CD8-positive, alpha-beta memory T cell (primary cell): ENCODE results near the gene GALK2. TPM values are rescaled to one million over a fixed set of nuclear protein-coding genes. Genes with fewer than 3 reads are reported as not detected.
A peak's percentile ranks its signal among the peaks of the same experiment; 100 is the strongest.

Source experiments
- CTCF ChIA-PET: fragments of 350-600 bp; sonication (Branson Sonifier 250); formaldehyde crosslinking; loops from one replicate; lab custom pipeline; 2021; ENCODE audit warnings: antibody characterized with exemption; lab: Charles Lee
- POLR2A ChIA-PET: fragments of 350-600 bp; sonication (Branson Sonifier 250); formaldehyde crosslinking; loops from one replicate; lab custom pipeline; 2021; ENCODE audit warnings: antibody characterized with exemption; lab: Charles Lee
- DNase-seq, 5 donors: peaks; one replicate each; pipeline versions ENCODE4 v3.0.0 to v3.0.0-alpha.2; 2020 to 2022; ENCODE audit warnings: mixed read lengths in 1 of 5
- H3K27ac ChIP-seq: one replicate; pipeline ENCODE4 v1.7.0; 2013; ENCODE audit warnings: low read depth, mild to moderate bottlenecking, low read length, moderate library complexity
- H3K27me3 ChIP-seq: 2 replicates; pipeline ENCODE4 v1.7.0; 2013; ENCODE audit warnings: low read length, mild to moderate bottlenecking; ENCODE audit not compliant: insufficient read depth, poor library complexity, severe bottlenecking
- H3K36me3 ChIP-seq: 2 replicates; pipeline ENCODE4 v1.7.0; 2013; ENCODE audit warnings: mild to moderate bottlenecking, low read length, moderate library complexity; ENCODE audit not compliant: insufficient read depth
- H3K4me1 ChIP-seq: 2 replicates; pipeline ENCODE4 v1.7.0; 2013; ENCODE audit warnings: mild to moderate bottlenecking, low read length, moderate library complexity; ENCODE audit not compliant: insufficient read depth
- H3K4me3 ChIP-seq: 2 replicates; pipeline ENCODE4 v1.7.0; 2013; ENCODE audit warnings: mild to moderate bottlenecking, low read length
- H3K9me3 ChIP-seq: 2 replicates; pipeline ENCODE4 v1.7.0; 2013; ENCODE audit warnings: mild to moderate bottlenecking, low read length
- H3K27ac Mint-ChIP-seq, 8 donors: one replicate each; pipeline ENCODE4 v1.8.0; 2020 to 2021; ENCODE audit warnings: mixed read lengths in 8 of 8, mild to moderate bottlenecking in 6 of 8, inconsistent platforms in 3 of 8, moderate library complexity in 3 of 8
- H3K27me3 Mint-ChIP-seq, 2 donors: one replicate each; pipeline ENCODE4 v1.8.0; 2020 to 2021; ENCODE audit warnings: mixed read lengths in 2 of 2, mild to moderate bottlenecking in 1 of 2, moderate library complexity in 1 of 2
- H3K36me3 Mint-ChIP-seq, 3 donors: one replicate each; pipeline ENCODE4 v1.8.0; 2020 to 2021; ENCODE audit warnings: mixed read lengths in 3 of 3, inconsistent platforms in 1 of 3, mild to moderate bottlenecking in 1 of 3
- H3K4me1 Mint-ChIP-seq, 3 donors: one replicate each; pipeline ENCODE4 v1.8.0; 2020 to 2021; ENCODE audit warnings: mixed read lengths in 3 of 3, inconsistent platforms in 1 of 3, mild to moderate bottlenecking in 1 of 3
- H3K4me3 Mint-ChIP-seq, 7 donors: one replicate each; pipeline ENCODE4 v1.8.0; 2020 to 2021; ENCODE audit warnings: mixed read lengths in 7 of 7, mild to moderate bottlenecking in 6 of 7, moderate library complexity in 4 of 7, inconsistent platforms in 2 of 7
- H3K9me3 Mint-ChIP-seq, 5 donors: one replicate each; pipeline ENCODE4 v1.8.0; 2020 to 2022; ENCODE audit warnings: mixed read lengths in 5 of 5, mild to moderate bottlenecking in 3 of 5, moderate library complexity in 2 of 5, inconsistent platforms in 1 of 5
- polyA plus RNA-seq: library from polyadenylated mRNA; unstranded; fragments of 300-500 nt; fragmentation: Illumina TruSeq; gene quantifications from one replicate; pipeline ENCODE4 v1.2.3, GENCODE V29; 2021
- total RNA-seq, 2 experiments: library from RNA; stranded (reverse); gene quantifications; one replicate each; pipeline ENCODE4 v1.2.3, GENCODE V29; 2021

Gene GALK2
- total and polyA plus RNA-seq, 3 experiments from 2014 or later: 21.3 to 28.0 (median 26.2) TPM

- Mint-ChIP-seq H3K27ac (peak overlapping the region in 3 of 8 donors; percentile 25 to 94 (median 47)), H3K4me3 (peak overlapping the region in 6 of 7 donors; percentile 52 to 99 (median 81)), H3K36me3 (peaks cover 0 to 28% (median 0%) of the 10 kb centered on the region in 3 donors), H3K9me3 (no peaks in the 10 kb centered on the region), H3K4me1 (peaks cover 68 to 86% (median 84%) of the 10 kb centered on the region in 3 donors), H3K27me3 (peaks cover 0 to 3% of the 10 kb centered on the region in 2 donors)
- POLR2A ChIA-PET: no interaction called here
- Histone ChIP-seq H3K9me3 (no peaks in the 10 kb centered on the region), H3K36me3 (no peaks in the 10 kb centered on the region), H3K27me3 (no peaks in the 10 kb centered on the region), H3K27ac (no peak overlapping the region), H3K4me1 (peaks cover 55% of the 10 kb centered on the region), H3K4me3 (no peak overlapping the region)
- CTCF ChIA-PET: no interaction called here
- DNase-seq: no peak
These were observed 17.3 kb upstream of the GALK2 start for GRCh38 chr15:49152552-49153312.

GRCh38 chr15:49154359-49154758 is 15.7 kb upstream of the GALK2 start:
- H3K27ac Mint-ChIP-seq: peak overlapping the region in 7 of 8 donors; percentile 94 to 99 (median 99)
- DNase-seq: no peak
- no peaks in the 10 kb centered on the region for H3K27me3 ChIP-seq
- no peaks in the 10 kb centered on the region for H3K9me3 Mint-ChIP-seq
- peaks cover 46% of the 10 kb centered on the region for H3K4me1 ChIP-seq
- H3K4me3 Mint-ChIP-seq: peak overlapping the region; percentile 98 to 100 (median 99)
- no peaks in the 10 kb centered on the region for H3K36me3 ChIP-seq
- no peaks in the 10 kb centered on the region for H3K9me3 ChIP-seq
- CTCF ChIA-PET: no interaction called here
- H3K27ac ChIP-seq: peak overlapping the region; percentile 92
- peaks cover 0 to 3% of the 10 kb centered on the region in 2 donors for H3K27me3 Mint-ChIP-seq
- peaks cover 0 to 23% (median 0%) of the 10 kb centered on the region in 3 donors for H3K36me3 Mint-ChIP-seq
- H3K4me3 ChIP-seq: peak overlapping the region; percentile 73
- H3K4me1 Mint-ChIP-seq: peaks cover 59 to 78% (median 75%) of the 10 kb centered on the region in 3 donors
- POLR2A ChIA-PET: interaction anchor here (2.5 kb wide), 1 partner anchor 15 kb away, joined by 21 read pairs; the partner anchor contains the start of gene GALK2

- CTCF ChIA-PET: no interaction called here
- Histone ChIP-seq H3K4me1 (peaks cover 43% of the 10 kb centered on the region), H3K4me3 (peak overlapping the region; percentile 73), H3K36me3 (no peaks in the 10 kb centered on the region), H3K9me3 (no peaks in the 10 kb centered on the region), H3K27me3 (no peaks in the 10 kb centered on the region), H3K27ac (peak overlapping the region; percentile 92)
- Mint-ChIP-seq H3K4me3 (peak overlapping the region; percentile 98 to 100 (median 99)), H3K27ac (peak overlapping the region; percentile 94 to 100 (median 99)), H3K36me3 (peaks cover 0 to 23% (median 0%) of the 10 kb centered on the region in 3 donors), H3K4me1 (peaks cover 56 to 74% (median 73%) of the 10 kb centered on the region in 3 donors), H3K27me3 (peaks cover 0 to 3% of the 10 kb centered on the region in 2 donors), H3K9me3 (no peaks in the 10 kb centered on the region)
- POLR2A ChIA-PET: interaction anchor here (2.5 kb wide), 1 partner anchor 15 kb away, joined by 21 read pairs; the partner anchor contains the start of gene GALK2
- peak in 1 of 5 donors; percentile 4 for DNase-seq
These were observed 15.3 kb upstream of the GALK2 start for GRCh38 chr15:49154799-49155109.

- Mint-ChIP-seq H3K4me3 (peak within 1 kb of the TSS; percentile 98 to 100 (median 99)), H3K27ac (peak within 1 kb of the TSS; percentile 94 to 100 (median 99)), H3K27me3 (peaks cover 0 to 3% of the 10 kb centered on the region in 2 donors), H3K9me3 (no peaks in the 10 kb centered on the region), H3K4me1 (peaks cover 55 to 71% (median 71%) of the 10 kb centered on the region in 3 donors), H3K36me3 (peaks cover 0 to 22% (median 0%) of the 10 kb centered on the region in 3 donors)
- Histone ChIP-seq H3K27me3 (no peaks in the 10 kb centered on the region), H3K4me3 (peak within 1 kb of the TSS; percentile 73), H3K36me3 (no peaks in the 10 kb centered on the region), H3K9me3 (no peaks in the 10 kb centered on the region), H3K4me1 (peaks cover 41% of the 10 kb centered on the region), H3K27ac (peak within 1 kb of the TSS; percentile 92)
- CTCF ChIA-PET: interaction anchor here (0.9 to 1.5 kb wide), 6 partner anchors 9 to 192 kb away, joined by 3 to 6 read pairs (median 4); partner anchors contain the start of genes GALK2 and SHC4
- peak; percentile 88 to 95 (median 93) for DNase-seq
- POLR2A ChIA-PET: interaction anchor here (0.5 to 2.5 kb wide), 10 partner anchors 8 to 1200 kb away, joined by 3 to 21 read pairs (median 4); partner anchors contain the start of genes CEP152, DTWD1, EID1 and FAM227B
These were observed 14.8 kb upstream of the GALK2 start, which contains the start of gene COPS2 for GRCh38 chr15:49155110-49155833. Gene COPS2, minus strand, starts transcription at chr15:49155599. Its CDS starts 21 bp downstream, at chr15:49155578.

GRCh38 chr15:49155834-49156627 is 14.0 kb upstream of the GALK2 start:
- CTCF ChIA-PET: interaction anchor here (0.9 to 1.5 kb wide), 6 partner anchors 8 to 192 kb away, joined by 3 to 6 read pairs (median 4); partner anchors contain the start of genes GALK2 and SHC4
- Histone ChIP-seq H3K27me3 (no peaks in the 10 kb centered on the region), H3K36me3 (no peaks in the 10 kb centered on the region), H3K4me3 (peak overlapping the region; percentile 73), H3K4me1 (peaks cover 35% of the 10 kb centered on the region), H3K9me3 (no peaks in the 10 kb centered on the region), H3K27ac (peak overlapping the region; percentile 92)
- Mint-ChIP-seq H3K27ac (peak overlapping the region; percentile 94 to 100 (median 99)), H3K4me3 (peak overlapping the region; percentile 98 to 100 (median 99)), H3K36me3 (peaks cover 0 to 19% (median 0%) of the 10 kb centered on the region in 3 donors), H3K4me1 (peaks cover 51 to 67% (median 65%) of the 10 kb centered on the region in 3 donors), H3K27me3 (peaks cover 0 to 3% of the 10 kb centered on the region in 2 donors), H3K9me3 (no peaks in the 10 kb centered on the region)
- DNase-seq: peak in 3 of 5 donors; percentile 1 to 12 (median 10)
- POLR2A ChIA-PET: interaction anchor here (0.5 to 2.5 kb wide), 11 partner anchors 9 to 1269 kb away, joined by 3 to 21 read pairs (median 4); partner anchors contain the start of genes CEP152, DTWD1, EID1 and FAM227B

- H3K36me3 Mint-ChIP-seq: peaks cover 0 to 13% (median 3%) of the 10 kb centered on the region in 3 donors
- Histone ChIP-seq H3K36me3 (no peaks in the 10 kb centered on the region), H3K9me3 (no peaks in the 10 kb centered on the region), H3K27me3 (no peaks in the 10 kb centered on the region), H3K27ac (no peak overlapping the region), H3K4me1 (no peaks in the 10 kb centered on the region), H3K4me3 (no peak overlapping the region)
- H3K27me3 Mint-ChIP-seq: no peaks in the 10 kb centered on the region
- no peak overlapping the region for H3K4me3 Mint-ChIP-seq
- H3K9me3 Mint-ChIP-seq: no peaks in the 10 kb centered on the region
- no peak for DNase-seq
- H3K27ac Mint-ChIP-seq: no peak overlapping the region
- H3K4me1 Mint-ChIP-seq: peaks cover 0 to under 1% (median 0%) of the 10 kb centered on the region in 3 donors
- ChIA-PET POLR2A (no interaction called here), CTCF (interaction anchor here (1.2 kb wide), 1 partner anchor 8 kb away, joined by 5 read pairs; the partner anchor contains the start of gene COPS2)
These were observed 6.4 kb upstream of the GALK2 start for GRCh38 chr15:49163678-49164077.

- ChIA-PET POLR2A (no interaction called here), CTCF (interaction anchor here (1.2 kb wide), 1 partner anchor 9 kb away, joined by 5 read pairs; the partner anchor contains the start of gene COPS2)
- no peak for DNase-seq
- no peaks in the 10 kb centered on the region for H3K9me3 Mint-ChIP-seq
- H3K27me3 Mint-ChIP-seq: no peaks in the 10 kb centered on the region
- Histone ChIP-seq H3K27me3 (no peaks in the 10 kb centered on the region), H3K4me1 (peaks cover 9% of the 10 kb centered on the region), H3K9me3 (no peaks in the 10 kb centered on the region), H3K4me3 (no peak overlapping the region), H3K27ac (no peak overlapping the region), H3K36me3 (no peaks in the 10 kb centered on the region)
- H3K4me1 Mint-ChIP-seq: peaks cover 6 to 8% (median 8%) of the 10 kb centered on the region in 3 donors
- H3K27ac Mint-ChIP-seq: no peak overlapping the region
- H3K4me3 Mint-ChIP-seq: no peak overlapping the region
- peaks cover 0 to 14% (median 3%) of the 10 kb centered on the region in 3 donors for H3K36me3 Mint-ChIP-seq
These were observed 5.2 kb upstream of the GALK2 start for GRCh38 chr15:49164865-49165264.
